ENCODE data around the gene PLA2G2E.

DNA sequence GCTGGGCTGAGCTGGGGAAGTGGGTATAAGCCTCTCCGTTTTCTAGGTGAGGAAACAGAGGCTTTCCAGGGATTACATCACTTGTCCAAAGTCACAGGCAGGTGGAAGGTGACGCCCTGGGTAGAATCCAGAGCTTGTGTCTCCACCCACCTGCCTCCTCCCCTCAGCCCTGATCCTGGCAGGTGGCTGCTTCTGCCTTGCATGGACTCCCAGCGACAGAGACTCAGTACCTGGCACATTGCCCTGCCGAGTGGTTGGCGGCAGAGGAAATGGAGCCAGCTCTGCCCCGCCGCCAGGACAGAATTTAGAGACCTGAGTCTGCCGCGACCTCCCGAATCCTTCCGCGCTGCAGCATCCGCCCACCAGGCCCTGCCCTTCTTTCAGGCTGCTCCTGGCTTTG lies 2.1 kb downstream of the PLA2G2E start:
- TF ChIP-seq POLR2A (IDR thresholded peaks at IDR 0.05; ENCODE audit: extremely low read depth, insufficient read length) (no peak), MYC (IDR thresholded peaks at IDR 0.05; ENCODE audit: low read depth, low read length) (no peak)
- TF ChIP-seq, protein P1, sequence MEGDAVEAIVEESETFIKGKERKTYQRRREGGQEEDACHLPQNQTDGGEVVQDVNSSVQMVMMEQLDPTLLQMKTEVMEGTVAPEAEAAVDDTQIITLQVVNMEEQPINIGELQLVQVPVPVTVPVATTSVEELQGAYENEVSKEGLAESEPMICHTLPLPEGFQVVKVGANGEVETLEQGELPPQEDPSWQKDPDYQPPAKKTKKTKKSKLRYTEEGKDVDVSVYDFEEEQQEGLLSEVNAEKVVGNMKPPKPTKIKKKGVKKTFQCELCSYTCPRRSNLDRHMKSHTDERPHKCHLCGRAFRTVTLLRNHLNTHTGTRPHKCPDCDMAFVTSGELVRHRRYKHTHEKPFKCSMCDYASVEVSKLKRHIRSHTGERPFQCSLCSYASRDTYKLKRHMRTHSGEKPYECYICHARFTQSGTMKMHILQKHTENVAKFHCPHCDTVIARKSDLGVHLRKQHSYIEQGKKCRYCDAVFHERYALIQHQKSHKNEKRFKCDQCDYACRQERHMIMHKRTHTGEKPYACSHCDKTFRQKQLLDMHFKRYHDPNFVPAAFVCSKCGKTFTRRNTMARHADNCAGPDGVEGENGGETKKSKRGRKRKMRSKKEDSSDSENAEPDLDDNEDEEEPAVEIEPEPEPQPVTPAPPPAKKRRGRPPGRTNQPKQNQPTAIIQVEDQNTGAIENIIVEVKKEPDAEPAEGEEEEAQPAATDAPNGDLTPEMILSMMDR (IDR thresholded peaks at IDR 0.05; ENCODE audit: low read depth, low read length), result no peak
- TF ChIP-seq, protein P2, sequence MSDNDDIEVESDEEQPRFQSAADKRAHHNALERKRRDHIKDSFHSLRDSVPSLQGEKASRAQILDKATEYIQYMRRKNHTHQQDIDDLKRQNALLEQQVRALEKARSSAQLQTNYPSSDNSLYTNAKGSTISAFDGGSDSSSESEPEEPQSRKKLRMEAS (IDR thresholded peaks at IDR 0.05; ENCODE audit: low read depth, low read length), result no peak

All from NB4 (cell line).